ENCODE measurements around the gene MAGOH.
"Not testable (repeated sequence)": the region's sequence is repeated elsewhere in the genome, so short reads cannot be mapped to it uniquely, and the experiment has no call there.

MAGOH gene

DNA sequence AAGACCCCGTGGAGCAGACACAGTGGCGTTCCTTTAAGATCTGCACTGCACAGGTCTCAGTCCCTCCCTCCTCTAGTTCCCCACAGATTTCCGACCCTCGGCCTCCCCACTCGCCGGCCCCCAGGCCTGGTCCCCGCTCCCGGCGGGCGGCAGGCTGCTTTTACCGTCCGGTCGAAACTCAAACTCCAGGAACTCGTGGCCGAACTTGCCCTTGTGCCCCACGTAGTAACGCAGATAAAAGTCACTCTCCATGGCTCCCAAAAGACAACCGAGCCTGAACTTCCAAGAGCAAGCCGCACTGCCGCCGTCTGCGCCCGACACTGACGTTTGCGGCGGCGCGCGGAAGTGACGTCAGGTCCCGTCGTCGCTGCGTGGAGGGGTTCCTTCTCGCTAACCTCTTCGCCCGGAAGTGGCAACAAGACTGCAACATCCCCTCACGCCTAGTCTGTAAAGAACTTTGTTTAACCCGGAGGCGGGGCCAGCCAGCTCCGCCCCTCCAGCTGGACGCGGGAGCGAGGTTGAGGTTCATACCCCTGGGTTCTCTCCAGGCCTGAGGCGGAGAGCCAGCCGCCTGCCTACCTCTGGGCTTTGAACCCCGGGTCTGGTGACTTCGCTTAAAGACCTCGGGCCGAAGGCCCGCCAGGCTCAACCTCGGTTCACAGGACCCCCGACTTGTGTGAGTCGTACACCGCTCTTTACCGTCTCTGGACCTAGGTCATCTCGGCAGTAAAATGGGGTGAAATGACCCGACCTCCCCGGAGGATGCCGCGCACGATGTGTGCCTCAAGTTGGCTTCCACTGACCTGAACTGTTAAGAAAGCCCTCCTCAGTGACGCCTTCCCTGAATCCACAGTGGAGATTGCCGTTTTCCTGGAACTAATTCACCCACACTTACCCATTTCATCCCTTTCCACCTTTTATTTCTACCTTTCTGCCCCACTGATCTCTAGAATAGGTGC is at the start of gene MAGOH:
Gene MAGOH (minus strand): TSS at position 322 of the 959 bp plus-strand sequence. CDS start 70 bp downstream, at position 252.
- peak; percentile 90 to 96 for DNase-seq

DNA sequence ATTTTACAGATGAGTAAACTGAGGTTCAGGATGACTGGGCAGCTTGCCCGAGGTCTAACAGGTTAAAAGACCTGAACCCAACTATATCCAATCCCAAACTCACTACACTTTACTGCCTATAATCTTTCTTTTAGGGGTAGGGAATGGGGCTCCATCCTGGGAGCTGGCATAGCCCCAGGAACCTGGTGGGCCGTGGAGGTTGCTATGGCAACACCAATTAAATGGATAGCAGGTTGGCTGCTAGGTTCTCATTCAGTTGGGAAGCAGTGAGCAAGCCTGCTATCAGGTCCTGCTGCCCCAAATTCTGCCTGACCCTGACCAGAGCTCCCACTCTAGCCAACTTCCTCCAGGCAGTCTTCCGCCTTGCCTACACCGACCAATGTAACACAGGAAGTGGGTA is 48.6 kb upstream of the MAGOH start:
- peak; percentile 46 to 67 for DNase-seq

DNA sequence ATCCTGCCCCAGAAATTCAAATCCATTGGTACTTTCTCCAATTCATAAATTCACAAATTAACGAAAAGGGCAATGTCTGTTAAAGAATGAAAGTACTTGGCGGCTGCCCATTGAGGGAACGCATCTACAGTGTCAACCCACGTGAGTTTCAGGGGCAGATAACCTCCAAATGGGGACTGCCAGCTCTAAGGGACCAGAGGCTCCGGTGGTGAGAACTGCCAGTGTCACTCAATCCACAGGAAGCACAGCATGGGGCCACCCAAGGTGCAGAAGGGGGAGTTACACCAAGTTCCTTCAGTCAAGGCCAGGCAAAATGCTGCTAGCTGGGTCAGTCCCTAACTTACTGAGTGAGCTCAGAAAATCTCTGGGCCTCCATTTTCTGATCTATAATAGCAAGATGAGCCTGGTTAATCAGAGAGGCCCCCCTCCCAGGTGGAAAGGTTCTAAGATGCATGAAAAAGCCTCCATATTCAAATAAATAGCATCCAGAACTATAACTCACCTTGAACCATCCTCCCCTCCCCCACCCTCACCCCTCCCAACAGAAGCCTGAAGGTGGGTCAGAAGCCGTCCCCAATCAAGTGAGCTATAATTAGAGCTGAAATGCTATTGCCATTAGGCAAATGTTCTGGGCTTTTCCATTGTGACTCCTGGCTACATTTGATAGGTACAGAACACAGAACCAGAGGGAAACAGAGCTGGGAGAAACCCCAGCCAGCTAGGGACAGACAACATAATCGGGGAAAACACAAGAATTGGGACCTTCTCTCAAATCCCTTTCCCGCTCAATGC is 47.8 kb upstream of the MAGOH start:
- DNase-seq = no peak

DNA sequence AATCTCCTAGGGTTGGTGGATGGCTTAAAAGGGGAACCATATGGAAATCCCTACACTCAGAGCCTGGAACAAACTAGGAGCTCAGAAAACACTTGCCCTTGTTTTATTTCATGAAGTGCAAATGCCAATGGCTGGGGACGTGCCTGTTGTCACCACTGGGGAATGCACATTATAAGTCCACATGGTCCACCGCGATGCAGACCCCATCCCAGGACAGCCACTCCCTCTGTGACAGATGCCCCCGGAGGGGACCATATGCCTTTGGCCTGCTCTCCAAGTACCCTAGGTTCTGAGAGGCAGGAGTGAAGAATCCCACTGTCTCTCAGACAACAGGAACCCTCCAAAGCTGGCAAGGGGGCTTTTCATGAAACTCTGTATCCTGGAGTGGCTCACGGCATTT is 47.2 kb upstream of the MAGOH start:
- DNase-seq = no peak

DNA sequence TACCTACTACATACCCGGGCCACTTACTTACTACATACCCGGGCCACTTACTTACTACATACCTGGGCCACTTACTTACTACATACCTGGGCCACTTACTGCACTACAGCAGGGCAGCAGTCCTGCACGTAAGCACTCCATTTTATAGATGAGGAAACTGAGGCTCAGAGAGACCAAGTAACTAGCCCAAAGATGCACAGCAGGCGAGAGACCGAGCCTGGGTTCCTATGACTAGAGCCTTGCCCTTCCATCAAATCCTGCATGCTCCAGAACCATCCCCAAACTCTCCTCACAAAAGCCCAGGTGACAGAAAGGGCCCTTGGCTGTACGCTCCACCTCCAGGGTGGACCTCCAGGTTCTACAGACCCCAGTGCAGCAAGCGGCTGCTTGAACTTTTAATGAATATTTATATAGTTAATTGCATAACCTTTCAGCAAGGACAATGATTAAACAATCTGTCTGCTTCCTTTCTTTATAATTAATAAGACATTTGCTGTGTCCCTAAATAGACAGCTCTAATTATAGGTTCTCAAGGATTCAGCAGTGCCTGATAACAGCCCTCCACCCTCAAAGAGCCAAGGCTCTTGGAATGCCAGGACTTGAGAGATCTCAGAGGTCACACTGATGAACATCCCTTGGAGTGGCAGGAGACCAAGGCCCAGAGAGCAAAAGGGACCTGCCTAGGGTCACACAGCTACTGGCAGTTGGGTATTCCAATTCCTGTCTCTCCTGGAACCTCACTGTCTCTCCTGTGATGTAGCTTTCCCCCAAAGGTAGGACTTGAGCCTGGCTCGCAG is 46.1 kb upstream of the MAGOH start:
- DNase-seq = no peak

DNA sequence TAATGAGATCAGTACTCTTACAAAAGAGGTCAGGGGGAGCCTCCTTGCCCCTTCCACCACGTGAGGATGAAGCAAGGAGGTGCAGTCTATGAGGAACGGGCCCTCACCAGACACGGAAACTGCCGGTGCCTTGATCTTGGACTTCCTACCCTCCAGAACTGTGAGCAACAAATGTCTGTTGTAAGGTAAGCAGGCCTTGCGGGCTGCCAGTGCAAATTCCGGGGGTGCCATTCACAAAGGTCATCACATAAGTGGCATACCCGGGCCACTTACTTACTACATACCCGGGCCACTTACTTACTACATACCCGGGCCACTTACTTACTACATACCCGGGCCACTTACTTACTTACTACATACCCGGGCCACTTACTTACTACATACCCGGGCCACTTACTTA is 44.8 kb upstream of the MAGOH start:
- not testable (repeated sequence) for DNase-seq

DNA sequence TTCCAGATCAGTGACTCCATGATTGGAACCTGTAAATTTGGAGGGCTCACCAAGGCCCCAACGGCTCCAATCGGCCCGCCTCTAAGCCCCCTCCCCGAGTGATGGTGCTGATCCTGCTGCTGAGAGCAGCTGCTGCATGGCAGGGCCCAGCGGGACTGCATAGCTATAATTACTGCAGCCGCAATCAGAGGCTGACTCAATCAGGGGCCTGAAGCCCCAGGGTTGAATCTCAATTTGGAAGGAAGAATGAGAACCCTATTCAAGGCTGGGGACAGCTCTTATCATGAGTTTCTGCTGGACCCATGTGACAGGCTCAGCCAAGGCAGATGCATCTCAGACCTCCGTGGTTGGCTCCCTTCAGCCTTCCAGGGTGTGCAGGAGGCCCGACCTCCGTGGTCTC is 42.8 kb upstream of the MAGOH start:
- no peak for DNase-seq

DNA sequence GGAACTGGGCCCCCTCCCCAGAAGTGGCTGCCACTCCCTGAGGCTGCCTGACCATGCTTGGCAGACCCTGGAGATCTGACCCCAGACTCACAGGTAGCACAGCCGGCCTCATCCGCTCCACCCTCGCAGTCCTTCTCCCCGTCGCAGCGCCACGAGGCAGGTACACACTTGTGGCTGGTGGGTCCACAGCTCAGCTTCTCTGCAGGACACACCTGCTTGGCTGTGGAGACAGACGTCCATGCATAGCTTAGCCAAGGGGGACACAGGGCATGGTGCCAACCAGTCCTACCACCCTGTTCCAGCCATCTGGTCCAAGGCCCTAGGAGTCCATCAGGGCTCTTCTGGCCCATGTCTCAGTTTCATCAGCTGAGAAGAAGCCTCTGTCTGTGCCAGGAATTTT is 42.2 kb upstream of the MAGOH start:
- no peak for DNase-seq

DNA sequence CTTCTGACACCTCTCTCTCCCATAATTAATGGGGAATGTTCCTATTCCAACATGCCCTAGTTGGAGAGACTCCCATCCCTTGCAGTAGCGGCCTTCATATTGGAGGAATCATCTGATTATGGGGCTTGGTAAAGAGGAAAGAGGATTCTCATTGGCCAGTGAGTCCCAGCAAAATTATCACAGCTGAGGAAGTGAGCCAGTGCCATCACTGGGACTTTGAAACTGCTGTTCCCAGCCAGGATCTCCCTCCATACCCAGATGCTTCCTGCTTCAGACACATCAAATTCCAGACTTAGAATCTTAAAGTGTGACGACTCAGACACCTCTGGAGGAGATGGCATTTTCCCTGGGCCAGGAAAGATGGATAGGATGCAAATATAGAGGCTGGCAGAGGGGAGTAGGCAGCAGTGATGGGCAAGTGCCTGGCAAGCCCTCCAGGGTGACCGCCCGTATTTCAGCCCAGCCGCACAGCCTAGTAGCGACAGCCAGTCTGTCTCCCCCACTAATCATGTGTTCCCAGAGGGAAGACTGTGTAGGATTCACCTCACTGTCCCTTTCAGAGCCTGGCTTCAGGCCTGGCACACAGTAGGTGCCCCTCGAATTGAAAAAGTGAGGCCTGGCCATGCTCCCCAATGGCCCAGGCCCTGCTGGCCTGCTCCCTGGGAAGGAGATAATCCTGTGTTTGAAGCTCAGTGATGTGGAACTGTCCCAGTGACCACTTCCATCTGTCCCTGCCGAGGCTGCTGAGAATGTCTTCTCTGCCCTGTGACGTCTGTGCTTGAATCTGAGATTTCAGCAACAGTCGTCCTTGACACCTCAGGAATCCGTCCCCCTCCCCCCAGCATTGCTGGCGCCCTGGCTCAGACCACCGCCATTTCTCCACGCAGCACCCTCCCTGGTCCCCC is 41.2 kb upstream of the MAGOH start:
- DNase-seq = no peak

DNA sequence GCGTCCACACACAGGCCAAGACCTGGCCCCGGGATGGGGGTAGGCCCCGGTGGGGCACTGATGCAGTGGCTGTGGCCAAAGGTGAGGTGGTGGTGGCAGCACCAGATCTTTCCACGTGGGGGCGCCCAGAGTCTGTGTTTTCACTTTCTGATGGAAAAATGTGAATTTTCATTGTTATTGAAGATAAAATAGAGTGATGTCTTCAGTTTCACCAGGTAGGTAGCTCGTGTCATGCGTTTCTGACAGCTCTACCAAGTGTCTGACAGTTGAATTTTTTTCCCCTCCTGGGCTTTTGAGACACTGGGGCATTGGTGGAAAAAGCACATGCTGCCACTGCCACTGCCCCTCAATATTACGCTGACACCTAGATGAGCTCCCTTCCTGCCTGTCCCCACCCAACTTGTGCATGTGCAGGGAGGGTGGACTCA is 40.0 kb upstream of the MAGOH start:
- peak; percentile 8 to 10 for DNase-seq

DNA sequence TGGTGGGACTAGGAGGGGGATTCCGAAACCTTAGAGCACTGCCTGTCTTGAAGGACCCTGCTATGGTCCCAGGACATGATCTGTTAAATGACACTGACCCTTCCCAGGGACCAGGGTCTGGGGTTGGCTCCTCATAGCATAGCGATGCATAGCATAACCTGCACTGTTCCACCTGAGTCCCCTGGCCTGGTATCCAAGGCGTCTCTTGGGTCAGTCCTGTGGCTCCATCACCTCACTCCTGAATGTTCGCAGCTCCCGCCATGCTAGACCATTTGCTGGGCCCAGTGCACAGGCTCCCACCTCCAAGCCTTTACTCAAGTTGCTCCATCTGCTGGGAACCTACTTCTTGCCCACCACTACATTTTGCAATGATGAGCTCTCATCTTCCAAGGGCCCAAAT is 39.0 kb upstream of the MAGOH start:
- DNase-seq = no peak

DNA sequence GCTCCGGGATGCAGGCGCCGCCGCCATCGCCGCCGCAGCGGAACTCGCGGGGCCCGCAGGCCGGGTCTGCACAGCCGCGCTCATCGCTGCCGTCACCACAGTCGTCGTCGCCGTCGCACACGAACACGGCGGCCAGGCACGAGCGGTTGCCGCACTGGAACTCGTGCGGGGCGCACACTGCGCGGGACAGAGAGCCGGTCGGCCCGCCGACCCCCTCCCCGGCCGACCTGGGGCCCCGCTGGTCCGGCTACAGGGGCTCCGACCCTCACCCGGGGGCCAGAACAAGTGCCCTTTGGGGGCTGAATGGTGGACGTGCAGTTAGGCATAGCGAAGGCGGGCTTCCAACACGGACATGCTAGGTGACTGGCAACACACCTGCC is 38.6 kb upstream of the MAGOH start:
- DNase-seq = no peak

DNA sequence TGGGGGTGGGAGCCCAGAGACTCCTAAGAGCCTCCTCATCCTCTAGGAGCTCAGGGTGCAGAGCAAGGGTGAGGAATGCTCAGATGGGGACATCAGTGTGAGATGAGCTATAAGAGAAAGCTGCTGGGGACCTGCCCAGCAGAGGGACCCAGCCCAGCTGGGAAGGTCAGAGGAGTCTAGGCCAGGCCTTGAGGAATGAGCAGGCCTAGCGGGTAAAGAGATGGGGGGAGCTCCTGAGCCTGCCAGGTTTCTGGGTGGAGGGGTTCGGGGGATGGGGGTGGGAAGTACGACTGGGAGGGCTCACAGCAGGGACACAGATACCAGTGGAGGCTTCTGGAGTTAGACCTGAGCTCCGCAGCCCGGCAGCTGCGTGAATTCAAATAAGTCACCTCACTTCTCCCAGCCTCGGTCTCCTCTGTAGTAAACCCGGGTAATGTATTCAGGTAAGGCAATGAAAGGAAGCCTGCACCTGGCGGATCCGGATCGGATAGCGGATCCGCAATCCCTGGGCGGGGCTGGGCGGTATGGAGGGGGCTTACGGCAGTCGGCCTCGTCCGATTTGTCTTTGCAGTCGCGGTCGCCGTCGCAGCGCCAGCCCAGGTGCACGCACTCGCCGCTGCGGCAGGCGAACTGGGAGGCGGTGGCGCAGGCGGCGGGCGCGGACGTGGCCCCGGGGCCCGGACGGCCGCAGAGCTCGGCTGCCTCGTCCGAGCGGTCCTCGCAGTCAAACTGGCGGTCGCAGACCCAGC is 38.0 kb upstream of the MAGOH start:
- DNase-seq = no peak

DNA sequence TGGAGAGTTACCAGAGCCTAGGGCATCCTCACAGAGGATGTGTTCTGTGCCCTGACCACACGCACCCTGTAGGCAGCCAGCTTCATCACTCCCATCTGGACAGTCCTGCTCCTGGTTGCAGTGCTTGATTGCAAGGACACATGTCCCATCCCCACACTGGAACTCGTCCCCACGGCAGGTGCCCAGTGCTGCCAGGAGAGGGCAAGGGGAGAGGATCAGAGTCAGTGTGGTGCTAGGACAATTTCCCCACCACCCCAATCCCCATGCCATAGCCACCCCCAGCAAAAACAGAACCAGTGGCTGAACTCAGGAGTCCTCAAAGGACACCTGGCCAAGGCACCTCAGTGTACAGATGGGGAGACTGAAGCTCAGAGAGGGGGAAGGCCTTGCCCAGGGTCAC is 37.2 kb upstream of the MAGOH start:
- no peak for DNase-seq

DNA sequence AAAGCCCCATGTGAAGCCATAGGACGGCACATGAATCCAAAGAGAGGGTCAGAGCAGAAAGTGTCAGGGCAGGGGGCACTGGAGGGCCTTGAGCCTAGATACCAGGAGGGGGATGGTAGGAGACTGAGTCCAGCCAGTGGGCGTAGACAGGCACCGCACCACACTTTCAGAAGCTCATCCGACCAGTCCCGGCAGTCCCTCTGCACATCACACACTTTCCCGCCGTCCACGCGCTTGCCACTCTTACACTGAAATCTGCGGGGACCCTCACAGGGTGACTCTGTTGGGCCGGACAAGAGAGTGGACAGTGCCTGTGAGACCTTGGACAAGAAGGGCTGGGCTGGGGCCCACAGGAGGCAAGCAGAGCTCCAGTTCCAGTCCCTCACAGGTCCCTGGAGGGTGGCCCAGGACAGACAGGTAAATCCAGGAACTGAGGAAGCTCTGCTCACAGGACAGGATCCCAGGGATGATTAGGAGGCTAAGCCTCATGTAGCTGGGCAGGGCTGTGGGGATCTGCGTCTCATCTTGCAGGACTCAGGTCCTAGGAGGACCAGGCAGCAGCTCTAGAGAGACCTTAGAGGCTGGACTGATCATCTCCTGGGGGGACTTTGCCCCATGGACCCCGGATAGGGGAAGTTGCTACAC is 36.3 kb upstream of the MAGOH start:
- DNase-seq = no peak

DNA sequence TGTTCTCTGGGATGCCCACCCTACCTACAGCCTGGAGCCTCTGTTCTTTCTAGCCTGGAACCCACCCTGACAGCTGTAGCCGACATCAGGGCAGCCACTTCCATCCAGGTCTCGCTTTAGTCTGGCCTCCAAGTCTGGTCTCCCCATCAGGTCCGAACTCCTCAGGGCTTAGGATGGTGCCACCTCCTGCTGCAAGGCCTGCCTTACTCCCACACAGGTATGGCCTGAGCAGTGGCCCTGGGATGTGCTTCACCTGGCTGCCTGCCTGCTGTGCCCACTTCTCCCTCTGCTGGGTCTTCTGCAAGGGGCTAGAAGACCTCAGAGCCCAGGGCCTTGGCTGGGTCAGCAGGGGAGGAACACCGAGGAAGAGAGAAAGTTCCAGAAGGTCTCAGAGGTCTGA is 35.7 kb upstream of the MAGOH start:
- DNase-seq = no peak

DNA sequence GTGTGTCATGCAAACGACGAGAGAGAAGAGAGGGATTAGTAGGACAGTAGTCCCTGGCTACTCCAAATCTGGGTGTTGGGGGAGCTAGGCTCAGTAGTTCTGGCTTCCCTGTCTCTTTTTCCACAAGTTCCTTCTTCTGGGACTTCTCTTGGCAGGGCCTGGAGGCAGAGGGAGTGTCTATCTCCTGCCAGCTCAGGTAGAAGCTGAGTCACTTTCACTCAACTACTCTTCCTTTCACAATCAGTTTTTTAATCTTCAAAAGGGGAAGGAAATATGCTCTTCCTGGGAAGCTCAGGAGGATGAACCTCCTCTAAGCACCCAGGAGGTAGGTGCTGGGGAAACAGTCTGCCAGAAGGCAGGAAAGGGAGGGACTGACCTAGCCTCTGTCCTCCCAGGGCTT is 35.2 kb upstream of the MAGOH start:
- DNase-seq = no peak

DNA sequence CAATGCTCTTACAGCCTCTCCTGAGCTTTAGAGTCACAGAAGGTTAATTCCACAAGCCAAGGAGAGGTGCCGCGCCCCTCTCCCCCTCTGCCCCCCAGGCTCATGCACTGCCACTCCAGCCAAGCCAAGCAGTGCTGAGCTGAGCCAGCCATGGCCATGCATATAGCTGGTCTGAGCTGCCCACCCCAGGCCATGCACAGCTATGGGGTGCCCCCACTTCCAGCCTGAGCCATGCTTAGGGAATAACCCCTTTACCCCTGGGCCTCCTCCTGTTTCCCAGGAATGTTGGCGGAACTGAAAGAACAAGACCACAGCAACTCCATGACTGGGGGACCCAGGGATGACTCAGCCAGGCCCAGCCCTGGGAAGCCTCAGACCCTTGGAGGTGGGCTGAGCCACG is 34.0 kb upstream of the MAGOH start:
- DNase-seq = no peak

DNA sequence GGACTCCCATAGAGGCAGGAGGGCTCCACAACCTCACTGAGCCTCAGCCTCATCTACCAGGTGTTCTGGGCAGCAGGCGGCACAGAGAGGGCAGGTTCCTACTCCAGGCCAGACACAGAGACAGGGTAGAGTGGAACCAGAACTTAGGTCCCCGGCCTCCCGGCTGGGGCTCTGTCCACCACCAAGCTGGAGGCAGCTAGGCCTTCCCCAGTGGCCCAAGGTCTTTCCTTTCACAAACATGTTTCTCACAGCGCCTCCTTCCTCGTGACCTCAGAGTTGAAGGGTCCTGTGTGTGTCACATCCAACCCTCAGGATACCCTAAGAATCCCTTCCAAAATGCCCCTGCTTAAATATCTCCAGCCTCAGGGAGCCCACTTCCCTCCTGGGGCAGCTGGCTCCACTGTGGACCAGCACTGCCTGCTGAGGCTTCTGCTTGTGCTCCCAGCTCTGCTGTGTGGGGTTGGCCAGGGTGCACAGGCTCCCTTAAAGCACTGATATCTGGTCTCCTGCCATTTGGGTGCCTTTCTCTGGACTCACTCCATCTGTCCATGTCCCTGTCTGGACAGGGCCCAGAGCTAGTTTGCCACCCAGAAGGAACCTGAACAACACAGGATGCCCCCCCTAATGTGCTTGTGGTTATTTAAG is 33.2 kb upstream of the MAGOH start:
- no peak for DNase-seq

DNA sequence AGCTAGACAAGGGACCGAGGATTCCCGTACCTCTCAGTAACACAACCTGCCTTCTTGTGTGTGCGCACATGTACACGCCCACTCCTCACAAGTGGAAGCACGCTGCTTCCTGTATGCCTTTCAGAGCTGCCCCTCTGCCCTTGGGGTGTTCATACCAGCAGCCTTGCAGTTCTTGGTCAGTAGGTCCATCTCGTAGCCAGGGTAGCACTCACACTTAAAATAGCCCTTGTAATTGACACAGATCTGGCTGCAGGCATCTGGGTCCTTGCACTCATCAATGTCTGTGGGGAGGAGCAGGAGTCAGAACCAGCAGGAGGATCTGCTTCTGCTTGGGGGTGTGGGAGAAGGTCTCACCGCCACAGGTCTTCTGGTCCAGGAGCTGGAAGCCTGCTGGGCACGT is 32.6 kb upstream of the MAGOH start:
- DNase-seq = no peak

Measured in NCI-H2081 (cell line).